GM21367 (cell line): ENCODE measurements around the gene PDK1.
"Not testable (repeated sequence)": the region's sequence is repeated elsewhere in the genome, so short reads cannot be mapped to it uniquely, and the experiment has no call there.

Experiments used
- ATAC-seq: cut with Tn5 transposase; IDR thresholded peaks from one replicate; pipeline ENCODE4 v1.9.1; 2021; ENCODE audit not compliant: unreplicated experiment

PDK1 gene

GRCh38 chr2:172592190-172592589 lies 36.3 kb downstream of the PDK1 start:
- not testable (repeated sequence) for ATAC-seq

DNA sequence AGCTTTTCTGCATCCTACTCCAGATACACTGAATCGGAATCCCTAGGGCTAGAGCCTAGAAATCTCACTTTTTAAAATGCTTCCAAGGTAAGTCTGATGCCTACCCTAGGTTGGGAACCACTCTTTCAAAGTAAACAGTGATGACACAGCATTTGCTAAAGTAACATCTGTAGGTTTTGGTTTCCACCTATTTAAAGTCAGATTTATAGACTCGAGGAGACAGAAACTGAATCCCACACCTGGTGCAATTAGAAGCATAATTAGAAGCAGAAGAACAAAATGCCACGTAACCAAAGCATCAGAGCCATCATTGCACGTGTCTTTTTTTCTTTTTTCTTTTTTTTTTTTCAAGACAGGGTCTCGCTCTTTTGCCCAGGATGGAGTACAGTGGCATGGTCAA lies 40.9 kb downstream of the PDK1 start:
- ATAC-seq, result no peak

GRCh38 chr2:172597176-172597842 lies 41.4 kb downstream of the PDK1 start:
- ATAC-seq, result no peak

DNA sequence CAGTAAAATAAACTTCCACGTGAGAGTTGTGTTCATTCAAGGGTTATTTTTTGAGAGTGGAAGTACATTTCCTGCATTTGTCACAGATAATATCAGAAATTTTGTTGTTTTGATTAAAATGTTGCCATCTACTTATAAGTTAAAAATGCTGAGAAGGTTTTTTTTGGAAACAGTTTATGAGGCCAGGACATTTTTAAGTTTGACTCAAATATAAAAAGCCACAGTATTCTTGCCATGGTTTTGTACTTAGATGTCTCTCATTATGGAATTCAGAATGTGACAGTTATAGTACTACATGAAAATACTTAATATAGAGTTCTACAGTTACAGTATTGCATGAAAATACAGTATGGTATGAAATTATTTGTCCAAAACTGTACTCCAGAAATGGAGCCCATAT lies 44.1 kb downstream of the PDK1 start:
- ATAC-seq, result no peak

GRCh38 chr2:172600557-172601008 lies 44.7 kb downstream of the PDK1 start:
- ATAC-seq, result no peak

DNA sequence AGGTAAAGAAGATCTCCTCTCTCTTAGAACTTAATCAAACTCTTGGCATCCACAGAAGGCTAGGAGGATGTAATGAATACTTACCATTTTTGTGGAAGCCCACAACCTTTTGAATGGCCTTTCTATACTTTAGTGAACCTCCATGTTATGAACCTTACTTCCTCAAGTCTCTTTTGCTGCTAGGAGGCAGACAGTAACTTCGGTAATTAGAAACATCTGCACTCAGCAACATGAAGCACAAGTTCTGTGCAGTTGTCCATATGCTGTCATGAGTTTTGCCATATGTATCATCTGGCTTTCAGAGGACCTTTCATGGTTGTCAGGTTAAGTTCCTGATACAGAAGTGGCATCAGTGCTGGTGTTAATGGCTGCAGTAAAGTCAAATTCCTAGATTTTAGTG lies 50.4 kb downstream of the PDK1 start:
- ATAC-seq, result no peak

- ATAC-seq, result no peak
Measured at GRCh38 chr2:172607379-172607928, 51.6 kb downstream of the PDK1 start.

DNA sequence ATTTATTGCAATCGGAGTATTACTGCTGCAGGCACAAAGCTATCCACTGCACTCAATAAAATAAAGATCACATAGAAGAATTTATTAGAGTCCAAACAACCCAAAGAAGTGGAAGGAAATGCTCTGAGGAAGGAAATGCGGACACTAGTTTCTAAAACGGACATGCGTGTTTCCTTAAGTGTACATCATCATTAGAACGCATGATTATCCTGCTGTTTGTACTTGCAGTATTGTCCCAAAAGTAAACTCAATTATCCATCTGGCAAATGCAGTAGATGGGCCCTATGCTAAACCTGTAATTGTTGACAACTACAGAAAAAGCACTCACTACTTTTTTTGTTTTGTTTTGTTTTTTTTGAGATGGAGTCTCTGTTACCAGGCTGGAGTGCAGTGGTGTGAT lies 53.6 kb downstream of the PDK1 start:
- no peak for ATAC-seq

GRCh38 chr2:172612051-172612450 lies 56.2 kb downstream of the PDK1 start:
- ATAC-seq, result no peak

- no peak for ATAC-seq
Measured at GRCh38 chr2:172613040-172613439, 57.1 kb downstream of the PDK1 start.

DNA sequence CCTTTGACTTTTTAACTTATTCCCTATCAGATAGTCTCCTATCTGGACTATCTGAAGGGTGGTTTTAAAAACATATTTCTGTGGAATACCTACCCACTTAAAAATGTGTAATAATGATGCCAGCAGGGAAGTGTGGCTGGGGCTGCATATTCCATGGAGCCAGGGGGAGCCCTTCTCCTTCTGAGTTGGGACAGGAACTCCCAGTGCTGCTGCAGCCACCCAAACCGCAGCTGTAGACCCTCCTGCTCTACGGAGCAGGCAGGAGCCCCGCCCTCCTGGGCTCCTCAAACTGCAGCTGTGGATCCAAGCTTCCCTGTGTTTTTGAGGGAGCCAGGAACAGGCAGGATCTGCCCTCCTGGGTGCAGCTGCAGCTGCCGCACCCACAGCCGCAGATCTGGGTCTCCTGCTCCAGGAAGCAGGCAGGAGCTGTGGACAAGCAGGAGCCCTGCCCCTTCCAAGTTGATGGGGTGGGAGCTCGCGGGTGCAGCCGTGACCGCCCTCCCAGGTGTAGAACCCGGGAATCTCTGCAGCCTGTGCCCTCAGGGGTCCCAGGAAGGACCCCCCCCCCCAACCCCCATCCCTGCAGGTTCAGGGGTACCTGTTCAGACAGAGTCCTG lies 57.8 kb downstream of the PDK1 start:
- ATAC-seq, result no peak

DNA sequence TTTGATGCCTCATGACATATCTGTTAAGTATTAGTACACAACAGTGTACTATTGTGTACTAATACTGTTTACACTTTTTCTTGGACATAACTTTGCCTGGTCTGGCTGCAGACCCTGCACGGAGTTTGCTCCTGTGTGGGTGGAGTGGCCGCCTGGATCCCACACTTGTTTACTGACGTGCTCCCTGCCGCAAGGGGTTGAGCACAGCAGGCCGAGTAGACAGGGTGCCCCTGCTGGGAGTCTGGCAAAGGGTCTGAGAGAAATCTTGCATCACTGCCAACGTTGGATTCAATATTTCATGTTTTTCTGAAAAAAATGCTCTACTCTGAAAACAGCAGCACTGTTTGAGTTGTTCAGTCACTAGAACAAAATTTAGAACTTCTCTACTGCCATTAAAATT lies 59.0 kb downstream of the PDK1 start:
- no peak for ATAC-seq

DNA sequence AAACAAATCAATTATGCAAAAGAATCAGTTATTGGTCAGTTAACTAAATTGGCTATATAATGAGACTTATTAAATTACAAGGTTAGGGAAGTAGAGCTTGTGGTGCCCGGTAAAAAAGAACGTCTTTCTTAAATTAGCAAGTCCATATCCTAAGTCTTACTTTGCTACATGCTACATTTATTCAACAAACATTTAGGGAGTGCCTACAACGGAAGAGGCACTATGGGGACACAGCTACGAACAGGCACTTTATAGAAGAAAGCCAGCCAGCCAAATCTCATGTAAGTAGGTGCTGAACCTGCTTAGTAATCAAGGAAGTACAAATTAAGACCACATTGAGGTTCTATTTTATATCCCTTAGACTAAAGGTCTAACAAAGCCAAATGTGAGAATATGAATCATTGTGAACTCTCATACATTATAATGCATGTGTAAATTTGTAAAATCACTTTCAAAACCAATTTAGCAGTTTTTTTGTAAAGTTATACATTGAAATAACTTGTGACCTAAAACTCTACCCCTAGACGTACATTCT lies 59.9 kb downstream of the PDK1 start:
- ATAC-seq, result no peak

DNA sequence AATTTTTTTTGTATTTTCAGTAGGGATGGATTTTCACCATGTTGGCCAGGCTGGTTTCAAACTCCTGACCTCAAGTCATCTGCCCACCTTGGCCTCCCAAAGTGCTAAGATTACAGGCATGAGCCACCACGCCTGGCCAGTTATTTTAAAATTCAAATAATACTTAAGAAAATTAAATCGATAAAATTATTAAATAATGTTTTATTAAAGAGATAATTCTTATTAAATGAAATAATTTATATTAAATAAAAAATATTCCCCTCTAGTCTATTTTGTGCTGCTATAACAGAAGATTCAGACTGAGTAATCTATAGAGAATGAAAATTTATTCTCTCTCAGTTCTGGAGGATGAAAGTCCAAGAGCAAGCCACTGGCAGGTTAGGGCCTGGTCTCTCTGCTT lies 61.2 kb downstream of the PDK1 start:
- no peak for ATAC-seq

GRCh38 chr2:172623249-172623965 lies 67.5 kb downstream of the PDK1 start:
- ATAC-seq, result no peak

- ATAC-seq, result no peak
Measured at GRCh38 chr2:172624996-172625395, 69.1 kb downstream of the PDK1 start.

DNA sequence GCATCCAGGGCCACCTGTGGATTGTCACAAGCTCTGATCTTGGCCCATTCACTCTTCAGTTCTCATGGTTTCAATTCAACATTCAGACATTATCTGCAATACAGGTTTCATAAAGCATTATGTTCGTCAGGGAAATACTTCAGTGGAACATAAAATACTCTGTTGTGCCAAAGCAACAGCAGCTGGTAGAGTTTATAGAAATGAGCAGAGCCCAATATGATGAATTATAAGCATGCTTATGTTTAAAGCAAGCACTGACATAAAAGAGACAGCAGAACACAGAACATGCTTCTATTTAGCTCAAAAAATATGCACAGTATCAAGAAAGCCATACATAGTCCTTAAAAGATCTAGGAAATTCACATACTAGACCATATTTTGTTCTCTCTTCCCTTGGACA lies 71.3 kb downstream of the PDK1 start:
- ATAC-seq, result no peak

- ATAC-seq, result no peak
Measured at GRCh38 chr2:172628085-172628484, 72.2 kb downstream of the PDK1 start.

GRCh38 chr2:172629586-172629985 lies 73.7 kb downstream of the PDK1 start:
- ATAC-seq, result no peak

DNA sequence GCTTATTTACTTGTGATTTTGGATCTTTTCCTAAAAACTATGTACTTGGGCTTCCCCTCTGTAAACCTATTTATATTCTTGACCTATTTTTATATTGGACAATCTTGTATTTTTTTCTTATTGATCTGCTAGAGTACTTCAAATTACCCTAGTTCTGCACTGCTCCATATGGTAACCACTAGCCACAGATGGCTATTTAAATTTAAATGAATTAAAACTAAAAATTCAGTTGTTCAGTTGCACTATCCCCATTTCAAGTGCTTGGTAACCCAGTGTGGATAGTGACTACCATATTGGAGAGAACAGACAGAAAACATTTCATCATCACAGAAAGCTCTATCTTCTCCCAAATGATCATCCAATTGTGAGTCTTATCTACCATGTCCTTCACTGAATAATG lies 74.3 kb downstream of the PDK1 start:
- no peak for ATAC-seq

GRCh38 chr2:172634477-172634876 lies 78.6 kb downstream of the PDK1 start:
- ATAC-seq, result no peak

- ATAC-seq, result no peak
Measured at GRCh38 chr2:172635548-172635947, 79.7 kb downstream of the PDK1 start.
